SKM-1 (cell line): ENCODE results near the gene MAP2K1.
A peak's percentile ranks its signal among the peaks of the same experiment; 100 is the strongest.
"Not testable (repeated sequence)": the region's sequence is repeated elsewhere in the genome, so short reads cannot be mapped to it uniquely, and the experiment has no call there.

Source experiments
- DNase-seq: peaks from one replicate; lab custom pipeline; 2025; ENCODE audit not compliant: unreplicated experiment; lab: John Stamatoyannopoulos, UW

The MAP2K1 gene

DNA sequence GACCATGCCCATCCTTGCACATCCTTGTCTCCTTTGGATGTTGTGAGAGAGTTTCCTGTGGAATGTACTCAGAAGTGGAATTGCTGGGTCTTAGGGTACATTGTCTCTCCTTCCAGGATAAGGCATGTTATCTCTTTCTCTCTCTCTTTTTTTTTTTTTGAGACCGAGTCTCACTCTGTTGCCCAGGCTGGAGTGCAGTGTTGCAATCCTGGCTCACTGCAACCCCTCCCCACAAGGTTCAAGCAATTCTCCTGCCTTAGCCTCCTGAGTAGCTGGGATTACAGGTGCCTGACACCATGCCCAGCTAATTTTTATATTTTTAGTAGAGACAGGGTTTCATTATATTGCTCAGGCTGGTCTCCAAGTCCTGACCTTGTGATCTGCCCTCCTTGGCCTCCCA is 6.3 kb downstream of the MAP2K1 start:
- DNase-seq: not testable (repeated sequence)

DNA sequence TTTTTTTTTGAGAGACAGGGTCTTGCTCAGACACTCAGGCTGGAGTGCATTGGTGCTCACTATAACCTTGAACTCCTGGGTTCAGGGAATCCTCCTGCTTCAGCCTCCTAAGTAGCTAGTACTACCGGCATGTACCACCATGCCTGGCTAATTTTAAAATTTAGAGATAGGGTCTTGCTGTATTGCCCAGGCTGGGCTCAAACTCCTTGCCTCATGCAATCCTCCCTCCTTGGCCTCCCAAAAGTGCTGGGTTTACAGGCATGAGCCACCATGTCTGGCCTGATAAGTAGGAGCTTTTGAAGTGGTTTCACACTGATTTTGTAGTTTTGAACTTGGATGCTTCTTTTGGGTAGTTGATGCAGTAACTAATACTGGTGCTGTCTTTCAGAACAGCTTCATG is 7.8 kb downstream of the MAP2K1 start:
- no peak for DNase-seq

GRCh38 chr15:66394915-66395314 is 8.2 kb downstream of the MAP2K1 start:
- no peak for DNase-seq

DNA sequence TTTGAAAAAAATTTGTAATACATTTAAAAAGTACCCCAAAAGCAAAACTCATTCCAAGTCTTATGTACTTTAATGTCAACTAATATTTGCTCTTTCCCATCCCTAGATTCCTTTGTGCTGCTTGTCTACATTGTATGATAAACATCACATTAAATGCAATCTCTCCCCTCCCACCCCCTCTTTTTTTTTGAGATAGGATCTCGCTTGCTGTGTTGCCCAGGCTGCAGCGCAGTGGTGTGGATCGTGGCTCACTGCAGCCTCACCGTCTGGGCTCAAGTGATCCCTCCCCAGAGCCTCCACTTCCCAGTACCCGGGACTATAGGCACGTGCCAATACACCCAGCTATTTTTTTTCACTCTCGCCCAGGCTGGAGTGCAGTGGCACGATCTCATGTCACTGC is 12.6 kb downstream of the MAP2K1 start:
- no peak for DNase-seq

- no peak for DNase-seq
Observed at GRCh38 chr15:66400351-66400774, 13.7 kb downstream of the MAP2K1 start.

DNA sequence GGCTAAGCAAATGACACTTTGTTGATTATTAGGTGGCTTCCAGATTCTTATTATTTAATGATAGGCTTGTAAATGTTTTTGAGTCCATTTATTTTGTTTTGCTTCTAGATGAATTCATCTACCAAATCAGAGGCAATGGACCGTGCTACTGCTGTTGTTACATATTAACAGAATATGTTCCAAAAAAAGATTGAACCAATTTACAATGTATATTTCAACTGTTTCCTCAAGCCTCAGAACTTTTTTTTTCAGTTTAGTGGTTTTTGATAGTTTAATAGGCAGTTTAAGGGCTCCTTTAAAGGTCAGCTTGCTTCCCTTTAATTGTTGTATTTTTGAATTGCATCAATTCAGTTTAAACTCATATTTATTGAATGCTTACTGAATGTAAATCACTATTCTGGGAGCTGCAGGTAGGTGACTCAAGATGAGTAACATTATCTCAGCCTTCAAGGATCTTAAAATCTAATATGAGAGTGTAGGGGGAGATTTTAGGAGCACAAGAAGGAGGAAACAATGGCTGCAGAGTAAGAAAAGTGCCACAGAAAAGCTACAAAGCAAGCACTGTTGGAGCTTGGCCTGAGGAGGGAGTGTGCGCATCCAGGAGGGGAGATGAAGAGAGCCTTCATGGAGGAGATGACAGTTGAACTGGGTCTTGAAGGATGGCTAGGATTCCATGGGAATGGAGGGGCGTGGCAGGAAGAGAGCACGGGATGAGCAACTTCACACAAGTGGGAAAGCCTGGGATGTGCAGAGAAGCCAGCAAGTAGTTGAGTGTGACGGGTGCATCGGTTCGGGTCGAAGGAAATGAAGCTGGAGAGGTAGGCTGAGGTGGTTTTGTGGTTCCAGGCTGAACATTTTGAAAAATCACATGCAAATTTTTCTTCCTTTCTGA is 14.7 kb downstream of the MAP2K1 start:
- no peak for DNase-seq

DNA sequence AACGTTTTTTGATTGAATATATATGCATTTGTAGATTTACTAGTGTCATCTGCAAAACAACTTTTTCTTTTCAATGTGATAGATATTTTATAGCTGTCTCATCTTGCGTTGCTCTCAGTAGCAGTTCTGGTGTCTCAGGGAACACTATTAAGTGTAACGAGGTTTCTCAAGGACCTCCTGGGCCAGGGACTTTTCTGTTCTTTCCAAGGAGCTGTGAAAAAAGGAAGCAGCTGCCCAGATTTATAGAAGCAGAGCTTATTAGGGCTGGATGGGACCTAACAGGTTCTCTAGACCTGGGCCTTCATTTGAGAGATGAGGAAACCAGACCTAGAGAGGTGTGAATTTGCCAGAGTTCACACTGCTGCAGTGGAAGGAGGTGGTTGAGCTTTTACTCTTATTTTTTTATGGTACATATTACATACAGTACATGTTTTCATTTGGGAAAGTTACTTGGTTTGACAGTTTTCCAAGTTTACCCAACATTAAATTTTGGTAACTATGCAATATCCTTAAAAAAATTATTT is 16.1 kb downstream of the MAP2K1 start:
- DNase-seq: no peak

DNA sequence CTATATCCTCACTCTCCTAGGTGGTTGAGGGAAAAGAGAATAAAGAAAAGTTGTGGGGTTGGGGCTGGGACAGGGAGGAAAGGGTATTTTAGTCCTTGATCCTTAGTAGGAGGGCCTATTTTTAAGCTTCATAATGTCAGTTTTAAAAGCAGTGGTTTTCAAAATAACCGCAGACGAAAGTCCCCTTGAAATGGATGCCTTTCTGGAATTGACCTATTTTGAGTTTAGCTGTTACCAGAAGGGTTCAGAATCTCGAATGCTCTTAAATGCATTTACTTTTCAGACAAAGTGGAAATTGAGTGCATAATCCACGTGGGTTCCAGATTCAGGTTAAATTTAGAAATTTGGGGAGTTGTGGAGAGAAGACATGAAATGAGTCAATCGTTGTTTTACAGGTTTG is 16.6 kb downstream of the MAP2K1 start:
- no peak for DNase-seq

GRCh38 chr15:66404122-66404521 is 17.4 kb downstream of the MAP2K1 start:
- no peak for DNase-seq

DNA sequence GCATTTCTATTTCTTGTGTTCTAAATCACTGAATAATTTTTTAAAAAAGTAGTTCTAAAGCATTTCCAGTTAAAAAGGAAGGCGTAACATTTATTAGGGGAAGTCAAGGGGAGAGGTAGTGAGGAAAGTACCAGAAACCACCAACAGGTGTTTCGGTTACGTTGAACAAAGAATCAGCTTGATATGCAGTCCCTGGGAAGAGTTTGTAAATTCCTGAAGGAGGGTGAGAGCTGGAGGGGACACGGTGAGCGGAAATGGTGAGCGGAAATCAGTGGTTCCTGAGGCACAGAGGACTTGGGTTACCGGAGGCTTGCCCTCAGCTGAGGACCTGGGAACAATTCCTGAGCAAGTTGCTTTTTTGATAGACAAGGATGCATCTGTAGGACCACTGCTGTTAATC is 17.8 kb downstream of the MAP2K1 start:
- DNase-seq: no peak

DNA sequence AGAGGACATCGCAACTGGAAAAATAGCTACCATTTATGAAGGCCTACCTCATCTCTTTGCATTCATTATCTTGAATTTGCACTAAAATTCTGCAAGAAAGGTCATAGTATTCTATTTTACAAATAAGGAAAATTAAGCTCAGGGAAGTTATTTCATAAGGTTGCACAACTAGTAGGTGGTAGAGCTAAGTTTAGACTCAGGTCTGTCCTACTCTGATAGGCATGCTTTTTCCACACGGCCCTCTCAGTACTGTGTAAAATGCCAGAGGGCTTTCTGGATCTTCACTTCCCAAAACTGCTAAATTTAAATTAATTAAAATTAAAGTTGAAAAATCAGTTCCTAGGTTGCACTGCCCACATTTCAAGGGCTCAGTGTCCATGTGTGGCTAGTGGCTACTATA is 18.3 kb downstream of the MAP2K1 start:
- no peak for DNase-seq

- no peak for DNase-seq
Observed at GRCh38 chr15:66405615-66406014, 18.9 kb downstream of the MAP2K1 start.

- no peak for DNase-seq
Observed at GRCh38 chr15:66408254-66408653, 21.5 kb downstream of the MAP2K1 start.

GRCh38 chr15:66408675-66409282 is 22.1 kb downstream of the MAP2K1 start:
- no peak for DNase-seq

- DNase-seq: no peak
Observed at GRCh38 chr15:66409565-66410108, 22.9 kb downstream of the MAP2K1 start.

DNA sequence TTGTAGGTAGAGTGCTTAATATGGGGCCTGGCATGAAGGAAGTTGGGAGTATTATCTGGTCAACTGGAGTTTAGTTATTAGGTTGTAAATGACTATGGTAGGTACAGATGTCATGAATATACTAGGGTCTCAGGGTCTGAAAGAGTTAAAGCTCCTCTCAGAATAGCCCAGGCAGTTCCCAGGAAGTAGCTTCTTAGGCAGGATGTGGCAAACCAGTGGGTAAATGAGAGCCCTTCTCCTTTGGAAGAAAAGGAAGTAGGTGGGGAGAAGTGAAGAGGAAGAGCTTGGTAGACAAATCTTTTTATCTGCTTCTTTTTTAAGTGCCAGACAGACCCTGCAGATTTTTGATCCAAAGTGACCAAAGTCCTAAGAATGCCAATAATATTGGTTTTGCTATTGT is 24.5 kb downstream of the MAP2K1 start:
- DNase-seq: peak; percentile 86

DNA sequence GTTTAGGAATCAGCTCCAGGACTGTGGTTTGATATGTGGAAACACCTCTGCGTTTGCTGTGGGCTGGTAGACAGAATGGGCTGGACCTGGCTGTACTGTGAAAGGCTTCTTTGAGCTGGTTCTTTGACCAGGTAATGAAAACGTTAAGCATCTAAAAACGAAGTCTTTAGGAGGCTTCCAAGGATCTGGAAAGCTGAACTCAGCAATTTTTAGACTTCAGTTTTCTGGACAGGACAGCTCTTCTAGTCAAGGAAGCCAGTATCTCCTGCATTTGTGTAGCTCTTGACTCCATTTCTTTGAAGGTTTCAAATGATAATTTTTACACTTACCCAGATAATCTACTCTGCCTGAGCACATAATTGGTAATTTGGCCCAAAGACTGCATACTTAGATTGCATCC is 25.5 kb downstream of the MAP2K1 start:
- DNase-seq: no peak

DNA sequence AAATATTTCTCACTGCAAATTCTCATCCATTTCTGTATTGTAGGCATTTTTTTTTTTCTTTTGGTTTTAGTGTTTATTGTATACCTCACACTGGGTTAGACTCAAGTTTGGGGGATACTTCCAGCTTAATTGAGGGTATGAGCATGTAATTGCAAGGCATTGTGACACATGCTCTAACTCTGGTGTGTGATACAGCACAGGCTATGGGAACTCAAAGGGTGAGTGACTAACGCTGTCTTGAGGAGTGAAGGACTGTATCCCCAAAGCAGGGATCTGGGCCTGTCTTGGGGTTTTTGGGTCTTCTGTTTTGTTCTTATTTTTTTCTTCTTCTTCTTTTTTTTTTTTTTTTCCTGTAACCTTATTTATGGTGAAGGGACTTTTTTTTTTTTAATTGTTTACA is 26.9 kb downstream of the MAP2K1 start:
- DNase-seq: no peak

DNA sequence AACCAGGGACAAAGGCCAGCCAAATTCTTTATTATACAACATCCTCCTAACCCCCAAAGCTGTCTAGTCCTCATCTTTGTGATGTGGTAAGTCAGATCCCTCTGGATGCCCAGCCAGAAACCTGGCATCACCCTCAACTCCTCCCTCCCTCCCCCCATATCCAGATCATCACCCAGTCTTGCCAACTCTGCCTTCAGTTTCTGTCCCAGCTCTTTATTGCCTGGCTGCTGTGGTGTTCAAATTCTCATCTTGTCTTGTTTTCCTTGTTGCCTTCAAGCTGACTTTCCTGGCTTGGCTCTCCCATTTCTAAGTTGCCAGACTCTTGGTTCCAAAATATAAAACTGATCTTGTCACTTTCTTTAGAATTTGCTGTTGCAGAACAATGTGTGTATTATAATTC is 28.6 kb downstream of the MAP2K1 start:
- DNase-seq: no peak

GRCh38 chr15:66417736-66418135 is 31.0 kb downstream of the MAP2K1 start:
- no peak for DNase-seq

DNA sequence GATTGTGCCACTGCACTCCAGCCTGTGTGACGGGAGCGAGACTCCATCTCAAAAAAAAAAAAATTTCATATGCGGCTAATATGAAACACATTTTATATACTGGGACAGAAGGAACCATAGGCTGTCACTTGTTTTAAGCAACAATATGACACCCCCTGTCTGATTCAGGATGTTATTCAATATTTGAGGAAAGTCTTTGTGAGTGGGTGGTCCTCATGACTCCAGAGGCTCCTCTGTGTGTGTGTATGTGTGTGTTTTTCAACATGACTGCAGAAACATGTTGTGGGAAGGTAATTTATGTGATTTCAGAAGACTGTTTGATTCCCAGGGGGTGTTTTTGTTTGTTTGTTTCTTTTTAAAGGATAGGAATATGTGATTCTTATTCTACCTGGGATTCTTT is 32.8 kb downstream of the MAP2K1 start:
- DNase-seq: no peak

- no peak for DNase-seq
Observed at GRCh38 chr15:66422347-66422746, 35.6 kb downstream of the MAP2K1 start.
